ENCODE results near the gene YPEL2. TPM values are rescaled to one million over a fixed set of nuclear protein-coding genes. Genes with fewer than 3 reads are reported as not detected.

Gene YPEL2
- total RNA-seq, 1 donor from 2014 or later, result 18.9 TPM

- Mint-ChIP-seq H3K9me3 (ENCODE audit: unreplicated experiment) (no peaks in the 10 kb centered on the region), H3K27me3 (ENCODE audit: unreplicated experiment) (no peaks in the 10 kb centered on the region), H3K36me3 (ENCODE audit: unreplicated experiment) (peaks cover 3% of the 10 kb centered on the region), H3K4me1 (ENCODE audit: unreplicated experiment) (peaks cover 68% of the 10 kb centered on the region), H3K27ac (ENCODE audit: unreplicated experiment) (no peak overlapping the region), H3K4me3 (ENCODE audit: unreplicated experiment) (no peak overlapping the region)
- no peak for DNase-seq (ENCODE audit: extremely low spot score, unreplicated experiment)
- TF ChIP-seq CTCF (IDR thresholded peaks at IDR 0.05), result no peak
Observed at GRCh38 chr17:59345476-59345875, 14.0 kb downstream of the YPEL2 start.

GRCh38 chr17:59346341-59346740 is 14.9 kb downstream of the YPEL2 start:
- no peak for TF ChIP-seq CTCF (IDR thresholded peaks at IDR 0.05)
- Mint-ChIP-seq H3K4me1 (ENCODE audit: unreplicated experiment) (peaks cover 76% of the 10 kb centered on the region), H3K9me3 (ENCODE audit: unreplicated experiment) (no peaks in the 10 kb centered on the region), H3K27ac (ENCODE audit: unreplicated experiment) (peak overlapping the region; percentile 92), H3K36me3 (ENCODE audit: unreplicated experiment) (peaks cover 3% of the 10 kb centered on the region), H3K27me3 (ENCODE audit: unreplicated experiment) (no peaks in the 10 kb centered on the region), H3K4me3 (ENCODE audit: unreplicated experiment) (no peak overlapping the region)
- no peak for DNase-seq (ENCODE audit: extremely low spot score, unreplicated experiment)

GRCh38 chr17:59346876-59347407 is 15.5 kb downstream of the YPEL2 start:
- no peak for DNase-seq (ENCODE audit: extremely low spot score, unreplicated experiment)
- peaks cover 79% of the 10 kb centered on the region for H3K4me1 Mint-ChIP-seq (ENCODE audit: unreplicated experiment)
- peaks cover 3% of the 10 kb centered on the region for H3K36me3 Mint-ChIP-seq (ENCODE audit: unreplicated experiment)
- peak overlapping the region; percentile 92 for H3K27ac Mint-ChIP-seq (ENCODE audit: unreplicated experiment)
- H3K4me3 Mint-ChIP-seq (ENCODE audit: unreplicated experiment), result no peak overlapping the region
- no peaks in the 10 kb centered on the region for H3K9me3 Mint-ChIP-seq (ENCODE audit: unreplicated experiment)
- no peaks in the 10 kb centered on the region for H3K27me3 Mint-ChIP-seq (ENCODE audit: unreplicated experiment)
- TF ChIP-seq CTCF (IDR thresholded peaks at IDR 0.05), result no peak

- H3K27me3 Mint-ChIP-seq (ENCODE audit: unreplicated experiment), result no peaks in the 10 kb centered on the region
- H3K27ac Mint-ChIP-seq (ENCODE audit: unreplicated experiment), result peak overlapping the region; percentile 92
- peak overlapping the region; percentile 48 for H3K4me3 Mint-ChIP-seq (ENCODE audit: unreplicated experiment)
- peak; percentile 89 for DNase-seq (ENCODE audit: extremely low spot score, unreplicated experiment)
- peaks cover 5% of the 10 kb centered on the region for H3K36me3 Mint-ChIP-seq (ENCODE audit: unreplicated experiment)
- H3K4me1 Mint-ChIP-seq (ENCODE audit: unreplicated experiment), result peaks cover 79% of the 10 kb centered on the region
- no peaks in the 10 kb centered on the region for H3K9me3 Mint-ChIP-seq (ENCODE audit: unreplicated experiment)
- no peak for TF ChIP-seq CTCF (IDR thresholded peaks at IDR 0.05)
Observed at GRCh38 chr17:59347975-59348391, 16.5 kb downstream of the YPEL2 start.

- DNase-seq (ENCODE audit: extremely low spot score, unreplicated experiment), result no peak
- no peak for TF ChIP-seq CTCF (IDR thresholded peaks at IDR 0.05)
- Mint-ChIP-seq H3K36me3 (ENCODE audit: unreplicated experiment) (peaks cover 13% of the 10 kb centered on the region), H3K27me3 (ENCODE audit: unreplicated experiment) (no peaks in the 10 kb centered on the region), H3K4me3 (ENCODE audit: unreplicated experiment) (no peak overlapping the region), H3K4me1 (ENCODE audit: unreplicated experiment) (peaks cover 86% of the 10 kb centered on the region), H3K9me3 (ENCODE audit: unreplicated experiment) (no peaks in the 10 kb centered on the region), H3K27ac (ENCODE audit: unreplicated experiment) (peak overlapping the region; percentile 68)
Observed at GRCh38 chr17:59349178-59349577, 17.7 kb downstream of the YPEL2 start.
